Coronary artery (tissue), 2 donors: ENCODE data around the gene LRRTM2.
"Not testable (repeated sequence)": the region's sequence is repeated elsewhere in the genome, so short reads cannot be mapped to it uniquely, and the experiment has no call there.

ENCODE experiments used
- DNase-seq: peaks from one replicate; pipeline ENCODE4 v3.0.0-alpha.2; 2017; ENCODE audit warnings: low spot score
- H3K27ac ChIP-seq, 2 donors: fragments of 200-600 bp; sonication (generic); one replicate each; pipeline ENCODE4 v1.5.1; 2016 to 2019
- H3K4me3 ChIP-seq: fragments of 200-600 bp; sonication (generic); 2 replicates; pipeline ENCODE4 v1.5.1; 2016; ENCODE audit warnings: mild to moderate bottlenecking, moderate library complexity
- TF ChIP-seq, protein P1 (sequence below): fragments of 200-600 bp; sonication (generic); IDR thresholded peaks from one replicate; pipeline ENCODE4 v1.5.1; 2019; ENCODE audit warnings: antibody characterized with exemption

LRRTM2 gene

DNA sequence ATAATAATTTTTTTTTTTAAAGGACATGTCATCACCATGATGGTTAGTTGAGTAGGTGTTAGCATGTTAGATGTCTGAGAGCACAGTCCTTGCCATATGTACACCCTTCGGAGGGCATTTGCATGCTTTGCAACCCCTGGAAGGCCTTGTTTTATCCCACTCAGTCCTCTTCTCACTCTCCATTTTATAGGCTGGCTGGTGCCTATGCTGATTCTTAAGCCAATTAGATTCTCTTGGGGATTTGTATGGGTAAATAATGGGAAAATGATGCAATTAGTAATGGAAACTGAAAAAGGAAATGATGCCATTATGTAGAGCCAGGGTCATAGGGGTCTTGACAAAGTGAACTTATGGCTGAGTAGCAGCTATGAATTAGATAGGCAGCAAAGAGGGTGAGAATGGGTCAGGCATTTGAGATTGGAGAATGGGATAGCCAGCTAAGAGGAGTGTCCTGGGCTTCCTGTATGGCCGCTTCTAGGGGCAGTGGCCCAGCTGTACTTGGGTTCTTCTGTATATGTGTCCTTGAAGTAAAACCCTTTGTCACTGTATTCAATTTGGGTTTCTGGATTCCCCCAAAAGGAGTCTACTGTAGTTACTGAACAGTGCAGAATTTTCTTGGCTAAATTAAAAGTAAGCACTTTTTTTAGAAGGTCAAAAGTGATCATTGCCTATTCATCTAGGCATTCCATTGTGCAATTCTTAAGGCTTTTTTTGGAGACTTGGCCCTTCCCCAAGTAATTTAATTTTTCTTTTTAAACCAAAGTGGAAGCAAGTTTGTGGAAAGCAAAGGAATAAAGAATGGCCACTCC is 31.6 kb downstream of the LRRTM2 start:
- Histone ChIP-seq H3K27ac (peak overlapping the region in 1 of 2 donors; percentile 63), H3K4me3 (no peak overlapping the region)
- DNase-seq = no peak
- TF ChIP-seq, protein P1, sequence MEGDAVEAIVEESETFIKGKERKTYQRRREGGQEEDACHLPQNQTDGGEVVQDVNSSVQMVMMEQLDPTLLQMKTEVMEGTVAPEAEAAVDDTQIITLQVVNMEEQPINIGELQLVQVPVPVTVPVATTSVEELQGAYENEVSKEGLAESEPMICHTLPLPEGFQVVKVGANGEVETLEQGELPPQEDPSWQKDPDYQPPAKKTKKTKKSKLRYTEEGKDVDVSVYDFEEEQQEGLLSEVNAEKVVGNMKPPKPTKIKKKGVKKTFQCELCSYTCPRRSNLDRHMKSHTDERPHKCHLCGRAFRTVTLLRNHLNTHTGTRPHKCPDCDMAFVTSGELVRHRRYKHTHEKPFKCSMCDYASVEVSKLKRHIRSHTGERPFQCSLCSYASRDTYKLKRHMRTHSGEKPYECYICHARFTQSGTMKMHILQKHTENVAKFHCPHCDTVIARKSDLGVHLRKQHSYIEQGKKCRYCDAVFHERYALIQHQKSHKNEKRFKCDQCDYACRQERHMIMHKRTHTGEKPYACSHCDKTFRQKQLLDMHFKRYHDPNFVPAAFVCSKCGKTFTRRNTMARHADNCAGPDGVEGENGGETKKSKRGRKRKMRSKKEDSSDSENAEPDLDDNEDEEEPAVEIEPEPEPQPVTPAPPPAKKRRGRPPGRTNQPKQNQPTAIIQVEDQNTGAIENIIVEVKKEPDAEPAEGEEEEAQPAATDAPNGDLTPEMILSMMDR = no peak

GRCh38 chr5:138841531-138841930 is 33.6 kb downstream of the LRRTM2 start:
- DNase-seq = no peak
- no peak overlapping the region for H3K27ac ChIP-seq
- H3K4me3 ChIP-seq = no peak overlapping the region
- TF ChIP-seq, protein P1 = no peak

DNA sequence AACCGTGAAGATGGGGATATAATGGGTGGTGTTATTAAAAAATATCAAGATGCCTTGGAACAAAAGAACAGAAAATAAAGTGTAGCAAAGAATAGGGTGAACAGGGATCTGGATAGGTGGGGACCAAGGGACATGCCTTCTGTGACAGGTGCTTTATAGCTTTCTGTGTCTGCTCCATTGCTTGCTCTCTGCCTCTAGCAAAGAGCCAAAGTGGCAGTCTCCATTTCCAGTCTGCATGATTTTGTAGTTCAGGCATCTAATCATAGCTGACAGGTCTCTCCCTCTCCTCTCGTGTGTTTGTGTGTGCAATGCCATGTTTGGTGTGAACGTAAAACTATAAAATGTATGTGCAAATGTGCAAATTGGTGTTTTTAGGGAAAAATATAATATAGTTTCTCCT is 35.0 kb downstream of the LRRTM2 start:
- DNase-seq = no peak
- no peak overlapping the region for H3K27ac ChIP-seq
- TF ChIP-seq, protein P1 = no peak
- no peak overlapping the region for H3K4me3 ChIP-seq

DNA sequence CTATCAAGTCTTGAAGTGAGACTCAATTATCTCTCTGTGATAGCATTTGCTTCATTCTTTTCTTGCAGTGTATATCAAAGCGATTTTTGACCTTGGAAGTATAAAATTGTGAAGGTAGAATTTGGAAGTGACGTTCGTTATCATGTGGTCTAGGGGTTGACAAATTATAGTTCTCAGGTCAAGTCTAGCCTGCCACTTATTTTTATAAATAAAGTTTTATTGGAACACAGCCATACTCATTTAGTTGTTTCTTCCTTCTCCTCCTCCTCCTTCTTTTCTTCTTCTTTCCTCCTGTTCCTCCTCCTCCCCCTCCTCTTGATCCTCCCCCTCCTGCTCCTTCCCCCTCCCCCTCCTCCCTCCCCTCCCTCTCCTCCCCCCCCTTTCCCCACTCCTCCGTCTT is 38.0 kb downstream of the LRRTM2 start:
- DNase-seq = no peak
- no peak overlapping the region for H3K4me3 ChIP-seq
- TF ChIP-seq, protein P1 = no peak
- H3K27ac ChIP-seq = no peak overlapping the region

DNA sequence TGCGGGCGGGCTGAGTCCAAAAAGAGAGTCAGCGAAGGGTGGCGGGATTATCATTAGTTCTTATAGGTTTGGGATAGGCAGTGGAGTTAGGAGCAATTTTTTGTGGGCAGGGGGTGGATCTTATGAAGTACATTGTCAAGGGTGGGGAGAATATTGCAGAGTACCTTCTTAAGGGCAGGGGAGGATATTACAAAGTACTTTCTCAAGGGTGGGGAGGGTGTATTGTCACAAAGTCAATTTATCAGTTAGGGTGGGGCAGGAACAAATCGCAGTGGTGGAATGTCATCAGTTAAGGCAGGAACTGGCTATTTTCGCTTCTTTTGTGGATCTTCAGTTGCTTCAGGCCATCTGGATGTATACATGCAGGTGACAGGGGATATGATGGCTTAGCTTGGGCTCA is 40.3 kb downstream of the LRRTM2 start:
- not testable (repeated sequence) for H3K27ac ChIP-seq, DNase-seq, H3K4me3 ChIP-seq

GRCh38 chr5:138833726-138834480 is 41.2 kb downstream of the LRRTM2 start:
- no peak for DNase-seq
- TF ChIP-seq, protein P1 = no peak
- H3K4me3 ChIP-seq = no peak overlapping the region
- H3K27ac ChIP-seq = no peak overlapping the region

- no peak for DNase-seq
- Histone ChIP-seq H3K27ac (no peak overlapping the region), H3K4me3 (no peak overlapping the region)
- TF ChIP-seq, protein P1 = no peak
Measured at GRCh38 chr5:138833080-138833479, 42.1 kb downstream of the LRRTM2 start.
